A549 (cell line): Measurements from ENCODE around the gene LYPD8. TPM values are rescaled to one million over a fixed set of nuclear protein-coding genes. Genes with fewer than 3 reads are reported as not detected.
A peak's percentile ranks its signal among the peaks of the same experiment; 100 is the strongest.

Source experiments
- ATAC-seq, 2 experiments: fragments of 200-7000 bp in 1 of 2; fragments of >200 bp in 1 of 2; cut with Nextera tagmentation in 1 of 2; cut with Tn5 transposase in 1 of 2; 3 replicates each; pipeline versions ENCODE4 v1.8.0 to v1.9.1; 2018 to 2020; ENCODE audit warnings: mild to moderate bottlenecking in 1 of 2, moderate library complexity in 1 of 2
- CTCF ChIA-PET: fragments of 300-600 bp; sonication (Branson Sonifier 250); formaldehyde crosslinking; extraction: SDS; loops from one replicate; lab custom pipeline; 2021; ENCODE audit warnings: antibody characterized with exemption, inconsistent platforms; lab: Yijun Ruan, JAX
- POLR2A ChIA-PET: fragments of 350-600 bp; formaldehyde crosslinking; extraction: SDS; loops from one replicate; lab custom pipeline; 2021; ENCODE audit warnings: antibody characterized with exemption, inconsistent platforms; lab: Yijun Ruan, JAX
- DNase-seq, 2 experiments: peaks; one replicate each; pipeline versions ENCODE4 v3.0.0 to v3.0.0-alpha.2; 2011 to 2016; ENCODE audit warnings: low read depth in 1 of 2, low spot score in 1 of 2
- FAIRE-seq: peaks from 2 replicates; lab custom pipeline; 2011; peaks lifted over from hg19 to GRCh38; lab: Jason Lieb, UNC
- H3K27ac ChIP-seq, 2 experiments: fragments of >200 bp; sonication (Bioruptor Twin); formaldehyde crosslinking; 3 replicates each; pipeline ENCODE4 v1.5.1; 2016 to 2017
- H3K4me1 ChIP-seq: fragments of >200 bp; sonication (Bioruptor Twin); formaldehyde crosslinking; 3 replicates; pipeline ENCODE4 v1.6.1; 2016
- H3K4me2 ChIP-seq: fragments of >200 bp; sonication (Bioruptor Twin); formaldehyde crosslinking; 3 replicates; pipeline ENCODE4 v1.6.1; 2016
- H3K4me3 ChIP-seq: fragments of >200 bp; sonication (Bioruptor Twin); formaldehyde crosslinking; 3 replicates; pipeline ENCODE4 v1.5.1; 2016
- H3K9me3 ChIP-seq: fragments of >200 bp; sonication (Bioruptor Twin); formaldehyde crosslinking; 3 replicates; pipeline ENCODE4 v1.6.1; 2016
- BHLHE40 ChIP-seq: IDR thresholded peaks from 2 replicates; pipeline ENCODE4 v1.6.1; 2012; ENCODE audit warnings: low read depth, low read length, inconsistent platforms
- CEBPB ChIP-seq, 2 experiments: fragments of >200 bp in 1 of 2; sonication (Bioruptor Twin) in 1 of 2; formaldehyde crosslinking in 1 of 2; IDR thresholded peaks; 2 replicates each; pipeline ENCODE4 v1.6.1; 2012 to 2016
- CHD2 ChIP-seq: fragments of 150-350 bp; IDR thresholded peaks from 2 replicates; pipeline ENCODE4 v1.6.1; 2014; ENCODE audit warnings: low read length; ENCODE audit not compliant: partially characterized antibody
- CHD4 ChIP-seq: fragments of 200-600 bp; sonication (generic); IDR thresholded peaks from 2 replicates; pipeline ENCODE4 v1.6.1; 2016; ENCODE audit warnings: antibody characterized with exemption, mild to moderate bottlenecking, borderline replicate concordance
- EHF ChIP-seq: fragments of 250-450 bp; sonication (Bioruptor Pico); IDR thresholded peaks from 2 replicates; pipeline ENCODE4 v1.5.0; 2020; ENCODE audit warnings: mild to moderate bottlenecking
- EP300 ChIP-seq, 2 experiments: fragments of >200 bp; sonication (Bioruptor Twin); formaldehyde crosslinking; IDR thresholded peaks; 2 replicates in 1 of 2; 3 replicates in 1 of 2; pipeline ENCODE4 v1.6.1; 2016 to 2017
- GATA3 ChIP-seq: IDR thresholded peaks from 2 replicates; pipeline ENCODE4 v1.6.1; 2012; ENCODE audit warnings: borderline replicate concordance
- HEYL ChIP-seq: fragments of 250-450 bp; sonication (Bioruptor Pico); IDR thresholded peaks from 2 replicates; pipeline ENCODE4 v1.8.0; 2021; ENCODE audit warnings: mild to moderate bottlenecking, moderate library complexity
- JUNB ChIP-seq: fragments of >200 bp; sonication (Bioruptor Twin); formaldehyde crosslinking; IDR thresholded peaks from 2 replicates; pipeline ENCODE4 v1.6.1; 2016
- KDM5A ChIP-seq: fragments of 200-600 bp; sonication (generic); IDR thresholded peaks from 2 replicates; pipeline ENCODE4 v1.6.1; 2016; ENCODE audit warnings: antibody characterized with exemption, mild to moderate bottlenecking
- NR3C1 ChIP-seq: fragments of >200 bp; sonication (Bioruptor Twin); formaldehyde crosslinking; IDR thresholded peaks from 3 replicates; pipeline ENCODE4 v1.6.1; 2017
- POLR2A ChIP-seq: IDR thresholded peaks from 2 replicates; pipeline ENCODE4 v1.6.1; 2012; ENCODE audit warnings: mild to moderate bottlenecking, low read length
- RAD21 ChIP-seq, 2 experiments: fragments of >200 bp in 1 of 2; sonication (Bioruptor Twin) in 1 of 2; formaldehyde crosslinking in 1 of 2; IDR thresholded peaks in 1 of 2; conservative IDR thresholded peaks in 1 of 2; 2 replicates in 1 of 2; 3 replicates in 1 of 2; pipeline ENCODE4 v1.6.1; 2012 to 2018; ENCODE audit warnings: inconsistent platforms in 1 of 2
- RARB ChIP-seq: fragments of 250-450 bp; sonication (Bioruptor Pico); IDR thresholded peaks from 2 replicates; pipeline ENCODE4 v1.8.0; 2021; ENCODE audit warnings: mild to moderate bottlenecking, moderate library complexity
- RCOR1 ChIP-seq: fragments of 150-350 bp; IDR thresholded peaks from 2 replicates; pipeline ENCODE4 v1.6.1; 2014; ENCODE audit warnings: antibody characterized with exemption, low read length, low read depth
- SREBF2 ChIP-seq: fragments of 450-650 bp; IDR thresholded peaks from 2 replicates; pipeline ENCODE4 v1.6.1; 2014; ENCODE audit warnings: mild to moderate bottlenecking, moderate library complexity
- TFCP2L1 ChIP-seq: fragments of 250-450 bp; sonication (Bioruptor Pico); IDR thresholded peaks from 2 replicates; pipeline ENCODE4 v1.5.0; 2021; ENCODE audit warnings: mild to moderate bottlenecking
- TP53 ChIP-seq: fragments of 250-450 bp; sonication (Bioruptor Pico); IDR thresholded peaks from 2 replicates; pipeline ENCODE4 v1.5.0; 2021; ENCODE audit warnings: mild to moderate bottlenecking, moderate library complexity
- ZNF302 ChIP-seq: fragments of 250-450 bp; sonication (Bioruptor Pico); IDR thresholded peaks from 2 replicates; pipeline ENCODE4 v1.9.0; 2021; ENCODE audit warnings: inconsistent platforms, mild to moderate bottlenecking, moderate library complexity
- WGBS: methylation state at CpG from one replicate; pipeline ENCODE4 v1.1.6; 2017; ENCODE audit errors: missing lambda C conversion rate; 5-methylcytosine and 5-hydroxymethylcytosine counted together
- polyA plus RNA-seq, 4 experiments: library from polyadenylated mRNA; depleted of rRNA in 3 of 4; stranded (reverse); fragments of >200 nt; fragmentation: RNase III in 1 of 4; extraction: RNeasy Plus Mini Kit Qiagen cat#74134 plus additional on column Dnase treatment in 1 of 4; gene quantifications; 2 replicates in 3 of 4; 3 replicates in 1 of 4; pipeline ENCODE4 v1.2.3, GENCODE V29; 2011 to 2017
- TF ChIP-seq, protein P1 (sequence below): IDR thresholded peaks from 2 replicates; pipeline ENCODE4 v1.6.1; 2012
- TF ChIP-seq, protein P2 (sequence below): IDR thresholded peaks from 2 replicates; pipeline ENCODE4 v1.6.1; 2012
- TF ChIP-seq, protein P3 (sequence below): fragments of 450-650 bp; IDR thresholded peaks from 2 replicates; pipeline ENCODE4 v1.6.1; 2014; ENCODE audit warnings: antibody characterized with exemption
- TF ChIP-seq, protein P4 (sequence below): fragments of 250-450 bp; sonication (Bioruptor Pico); IDR thresholded peaks from 2 replicates; pipeline ENCODE4 v1.5.0; 2021; ENCODE audit warnings: mild to moderate bottlenecking, moderate library complexity, borderline replicate concordance

LYPD8 gene
- polyA plus RNA-seq, 2 of the 4 experiments (the other 2 are of a cell fraction), result 0.12 to 0.53 TPM

DNA sequence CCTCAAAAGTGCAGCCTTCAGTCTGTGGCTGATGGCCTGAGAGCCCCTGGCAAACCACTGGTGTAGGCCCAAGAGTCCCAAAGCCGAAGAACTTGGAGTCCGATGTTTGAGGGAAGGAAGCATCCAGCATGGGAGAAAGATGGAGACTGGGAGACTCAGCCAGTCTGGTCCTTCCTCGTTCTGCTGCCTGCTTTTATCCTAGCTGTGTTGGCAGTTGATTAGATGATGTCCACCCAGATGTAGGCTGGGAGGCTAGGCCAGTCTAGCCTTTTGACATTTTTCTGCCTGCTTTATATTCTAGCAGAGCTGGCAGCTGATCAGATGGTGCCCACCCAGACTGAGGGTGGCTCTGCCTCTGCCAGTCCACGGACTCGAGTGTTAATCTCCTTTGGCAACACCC is 1.1 kb upstream of the LYPD8 start:
- ChIA-PET POLR2A (no interaction called here), CTCF (no interaction called here)
- Histone ChIP-seq H3K4me2 (no peak overlapping the region), H3K4me1 (no peaks in the 10 kb centered on the region), H3K4me3 (no peak overlapping the region), H3K9me3 (peaks cover 4% of the 10 kb centered on the region; the same call in 1 of the 3 replicates), H3K27ac (no peak overlapping the region)
- DNase-seq, result no peak
- WGBS, result 32% methylated on average over 5 of the region's 5 CpGs
- no peak for ATAC-seq
- TF ChIP-seq CEBPB (IDR thresholded peaks at IDR 0.05) (no peak), TP53 (CRISPR knock-in tag) (no peak), NR3C1 (no peak), ZNF302 (no peak), RAD21 (conservative IDR thresholded peaks at IDR 0.05 in 1 of 2, IDR thresholded peaks at IDR 0.05 in 1 of 2) (no peak), GATA3 (no peak), RCOR1 (no peak)
- no peak for FAIRE-seq

DNA sequence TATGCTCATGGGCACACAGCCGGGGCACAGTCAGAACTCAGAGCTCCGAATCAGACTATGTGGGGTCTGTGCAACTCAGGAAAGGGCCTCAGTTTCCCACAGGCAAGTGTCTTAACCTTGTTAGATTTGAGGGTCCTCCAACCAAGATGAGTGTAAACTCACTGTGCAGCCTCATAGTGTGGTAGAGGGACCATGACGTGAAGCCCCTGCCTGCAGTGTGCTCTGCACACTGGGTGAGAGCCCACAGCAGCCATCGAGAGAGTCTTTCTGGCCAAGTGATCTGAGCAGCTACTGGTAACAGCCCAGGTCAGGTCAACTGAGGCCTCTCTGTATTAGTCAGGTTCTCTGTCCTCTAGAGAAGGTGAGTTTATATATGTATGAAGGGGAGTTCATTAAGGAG is 592 bp upstream of the LYPD8 start:
- ATAC-seq (no peak), DNase-seq (no peak)
- H3K4me3 ChIP-seq, result no peak overlapping the region
- H3K27ac ChIP-seq, result no peak overlapping the region
- no peaks in the 10 kb centered on the region for H3K4me1 ChIP-seq
- WGBS, result 36% methylated on average over 2 of the region's 4 CpGs
- H3K9me3 ChIP-seq, result peaks cover 4% of the 10 kb centered on the region; the same call in 1 of the 3 replicates
- TF ChIP-seq, protein P1, sequence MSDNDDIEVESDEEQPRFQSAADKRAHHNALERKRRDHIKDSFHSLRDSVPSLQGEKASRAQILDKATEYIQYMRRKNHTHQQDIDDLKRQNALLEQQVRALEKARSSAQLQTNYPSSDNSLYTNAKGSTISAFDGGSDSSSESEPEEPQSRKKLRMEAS, result no peak
- TF ChIP-seq CHD2, result no peak
- TF ChIP-seq, protein P2, sequence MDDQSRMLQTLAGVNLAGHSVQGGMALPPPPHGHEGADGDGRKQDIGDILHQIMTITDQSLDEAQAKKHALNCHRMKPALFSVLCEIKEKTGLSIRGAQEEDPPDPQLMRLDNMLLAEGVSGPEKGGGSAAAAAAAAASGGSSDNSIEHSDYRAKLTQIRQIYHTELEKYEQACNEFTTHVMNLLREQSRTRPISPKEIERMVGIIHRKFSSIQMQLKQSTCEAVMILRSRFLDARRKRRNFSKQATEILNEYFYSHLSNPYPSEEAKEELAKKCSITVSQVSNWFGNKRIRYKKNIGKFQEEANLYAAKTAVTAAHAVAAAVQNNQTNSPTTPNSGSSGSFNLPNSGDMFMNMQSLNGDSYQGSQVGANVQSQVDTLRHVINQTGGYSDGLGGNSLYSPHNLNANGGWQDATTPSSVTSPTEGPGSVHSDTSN, result no peak
- TF ChIP-seq TP53 (CRISPR knock-in tag), result no peak
- TF ChIP-seq, all 56 proteins: peak for 0
- H3K4me2 ChIP-seq, result no peak overlapping the region
- no peak for FAIRE-seq
- CTCF ChIA-PET, result no interaction called here
- POLR2A ChIA-PET, result no interaction called here

DNA sequence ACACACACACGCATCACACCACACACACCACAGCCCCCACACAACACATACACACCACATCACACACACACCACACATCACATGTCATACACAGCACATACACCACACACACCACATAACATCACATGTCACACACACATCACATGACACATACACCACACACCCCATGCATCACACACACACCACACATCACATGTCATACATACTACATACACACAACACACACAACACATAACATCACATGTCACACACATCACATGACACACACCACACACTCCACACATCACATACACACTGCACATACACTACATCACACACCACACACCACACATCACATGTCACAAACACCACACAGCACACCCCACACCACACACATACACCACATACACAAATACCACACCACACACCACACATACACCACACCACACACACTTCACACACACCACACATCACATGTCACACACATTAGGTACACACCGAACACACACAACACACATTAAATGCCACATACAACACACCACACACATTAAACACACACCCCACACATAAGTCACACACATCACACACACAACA is 1.8 kb downstream of the LYPD8 start:
- H3K4me3 ChIP-seq, result no peak overlapping the region
- TF ChIP-seq, protein P3, sequence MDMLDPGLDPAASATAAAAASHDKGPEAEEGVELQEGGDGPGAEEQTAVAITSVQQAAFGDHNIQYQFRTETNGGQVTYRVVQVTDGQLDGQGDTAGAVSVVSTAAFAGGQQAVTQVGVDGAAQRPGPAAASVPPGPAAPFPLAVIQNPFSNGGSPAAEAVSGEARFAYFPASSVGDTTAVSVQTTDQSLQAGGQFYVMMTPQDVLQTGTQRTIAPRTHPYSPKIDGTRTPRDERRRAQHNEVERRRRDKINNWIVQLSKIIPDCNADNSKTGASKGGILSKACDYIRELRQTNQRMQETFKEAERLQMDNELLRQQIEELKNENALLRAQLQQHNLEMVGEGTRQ, result peak; percentile 45; the same call in 1 of the 2 replicates
- TF ChIP-seq TP53 (CRISPR knock-in tag), result no peak
- TF ChIP-seq, all 56 proteins: peak for 1
- no peak overlapping the region for H3K27ac ChIP-seq
- FAIRE-seq, result no peak
- no peak overlapping the region for H3K4me2 ChIP-seq
- POLR2A ChIA-PET, result no interaction called here
- no peaks in the 10 kb centered on the region for H3K4me1 ChIP-seq
- CTCF ChIA-PET, result no interaction called here
- ATAC-seq, result no peak
- H3K9me3 ChIP-seq, result peaks cover 4% of the 10 kb centered on the region; the same call in 1 of the 3 replicates
- no peak for DNase-seq
- 86% methylated on average over 2 of the region's 2 CpGs for WGBS

DNA sequence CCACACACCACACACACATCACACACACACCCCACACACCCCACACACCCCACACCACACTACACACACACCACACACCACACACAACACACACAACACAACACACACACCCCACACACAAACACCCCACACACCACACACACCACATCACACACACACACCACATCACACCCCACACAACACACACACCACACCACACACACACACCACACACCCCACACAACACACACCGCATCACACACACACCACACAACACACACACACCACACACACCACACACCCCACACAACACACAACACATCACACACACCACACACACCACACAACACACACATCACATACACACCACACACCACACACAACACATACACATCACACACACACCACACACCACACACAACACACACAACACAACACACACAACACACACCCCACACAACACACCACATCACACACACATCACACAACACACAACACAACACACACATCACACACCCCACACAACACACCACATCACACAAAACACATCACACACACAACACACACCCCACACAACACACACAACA is 2.4 kb downstream of the LYPD8 start:
- ATAC-seq, result no peak
- Histone ChIP-seq H3K27ac (no peak overlapping the region), H3K4me1 (no peaks in the 10 kb centered on the region), H3K4me2 (no peak overlapping the region), H3K4me3 (no peak overlapping the region), H3K9me3 (peaks cover 4% of the 10 kb centered on the region; the same call in 1 of the 3 replicates)
- no peak for FAIRE-seq
- ChIA-PET POLR2A (no interaction called here), CTCF (no interaction called here)
- TF ChIP-seq TFCP2L1 (CRISPR knock-in tag), result no peak
- TF ChIP-seq EHF (CRISPR knock-in tag), result no peak
- TF ChIP-seq, protein P4, sequence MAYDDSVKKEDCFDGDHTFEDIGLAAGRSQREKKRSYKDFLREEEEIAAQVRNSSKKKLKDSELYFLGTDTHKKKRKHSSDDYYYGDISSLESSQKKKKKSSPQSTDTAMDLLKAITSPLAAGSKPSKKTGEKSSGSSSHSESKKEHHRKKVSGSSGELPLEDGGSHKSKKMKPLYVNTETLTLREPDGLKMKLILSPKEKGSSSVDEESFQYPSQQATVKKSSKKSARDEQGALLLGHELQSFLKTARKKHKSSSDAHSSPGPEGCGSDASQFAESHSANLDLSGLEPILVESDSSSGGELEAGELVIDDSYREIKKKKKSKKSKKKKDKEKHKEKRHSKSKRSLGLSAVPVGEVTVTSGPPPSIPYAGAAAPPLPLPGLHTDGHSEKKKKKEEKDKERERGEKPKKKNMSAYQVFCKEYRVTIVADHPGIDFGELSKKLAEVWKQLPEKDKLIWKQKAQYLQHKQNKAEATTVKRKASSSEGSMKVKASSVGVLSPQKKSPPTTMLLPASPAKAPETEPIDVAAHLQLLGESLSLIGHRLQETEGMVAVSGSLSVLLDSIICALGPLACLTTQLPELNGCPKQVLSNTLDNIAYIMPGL (CRISPR knock-in tag), result no peak
- TF ChIP-seq POLR2A, result no peak
- no peak for TF ChIP-seq CHD2
- TF ChIP-seq CHD4, result no peak
- TF ChIP-seq BHLHE40, result no peak
- TF ChIP-seq JUNB, result no peak
- TF ChIP-seq EP300 (IDR thresholded peaks at IDR 0.05), result no peak
- no peak for TF ChIP-seq HEYL (CRISPR knock-in tag)
- TF ChIP-seq RARB (CRISPR knock-in tag), result no peak
- TF ChIP-seq KDM5A, result no peak
- no peak for TF ChIP-seq SREBF2
- no peak for DNase-seq
- WGBS, result 75% methylated on average over 1 of the region's 1 CpG
